DMS153 treated with DMSO at 0.1 percent for 48 hours (cell line): Measurements from ENCODE around the gene MAZ.
"Not testable (repeated sequence)": the region's sequence is repeated elsewhere in the genome, so short reads cannot be mapped to it uniquely, and the experiment has no call there.

Experiments
- DNase-seq: peaks from one replicate; lab custom pipeline; 2025; ENCODE audit not compliant: unreplicated experiment; lab: John Stamatoyannopoulos, UW

The MAZ gene

GRCh38 chr16:29784157-29784556 lies 22.2 kb upstream of the MAZ start:
- no peak for DNase-seq

- DNase-seq, result no peak
Measured at GRCh38 chr16:29784901-29785500, 21.3 kb upstream of the MAZ start.

- DNase-seq, result not testable (repeated sequence)
Measured at GRCh38 chr16:29787155-29787554, 19.2 kb upstream of the MAZ start.

DNA sequence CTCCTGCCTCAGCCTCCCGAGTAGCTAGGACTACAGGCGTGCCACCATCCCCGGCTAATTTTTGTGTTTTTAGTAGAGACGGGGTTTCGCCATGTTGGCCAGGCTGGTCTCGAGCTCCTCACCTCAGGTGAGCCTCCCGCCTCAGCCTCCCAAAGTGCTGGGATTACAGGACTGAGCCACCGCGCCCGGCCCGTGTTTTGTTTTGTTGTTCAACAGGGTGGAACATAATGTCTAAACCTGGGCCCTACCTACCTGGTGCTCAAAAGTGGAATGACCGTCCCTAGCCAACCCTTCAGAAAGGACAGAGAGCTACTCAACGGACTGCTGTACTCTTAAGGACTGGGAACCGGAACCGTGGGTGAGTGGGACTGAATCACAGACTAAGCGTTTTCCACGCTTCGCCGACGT lies 16.6 kb upstream of the MAZ start:
- no peak for DNase-seq

DNA sequence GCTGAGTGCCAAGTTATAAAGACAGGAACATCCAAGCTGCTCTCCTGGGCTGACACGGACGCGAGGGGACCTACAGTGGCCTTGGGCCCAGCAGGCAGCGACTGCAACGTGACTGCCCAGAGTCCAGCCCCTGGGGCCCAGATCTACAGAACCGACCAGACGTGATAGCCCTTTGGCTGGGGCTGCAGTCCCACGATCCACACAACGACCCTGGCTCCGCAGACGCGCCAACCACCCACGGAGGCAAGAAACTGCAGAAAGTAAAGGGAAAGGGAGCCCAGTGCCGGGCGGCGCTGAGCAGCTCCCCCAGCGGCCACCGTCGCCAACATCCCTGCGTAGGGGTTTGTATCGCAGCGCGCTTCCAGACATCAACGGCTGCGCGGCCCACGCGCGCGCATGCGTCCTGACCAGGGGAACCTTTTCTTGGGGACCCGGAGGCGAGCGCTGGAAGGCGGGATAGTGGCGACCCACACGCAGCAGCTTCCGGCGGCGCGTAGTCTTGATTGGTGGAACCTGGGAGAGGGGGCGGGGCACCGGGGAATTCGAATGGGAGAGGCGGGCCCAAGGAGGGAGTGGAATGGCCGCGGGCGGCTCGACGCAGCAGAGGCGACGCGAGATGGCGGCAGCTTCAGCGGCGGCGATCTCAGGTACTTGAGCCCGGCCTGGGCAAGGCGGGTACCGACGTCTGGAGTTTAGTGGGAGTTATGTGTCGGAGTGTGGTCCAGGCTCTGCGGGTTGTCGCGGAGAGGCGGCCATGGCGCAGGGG lies 16.0 kb upstream of the MAZ start, which contains the start of gene KIF22:
KIF22 (plus strand) TSS at position 569 of the 766 bp plus-strand sequence; CDS start at position 578, 9 bp downstream.
- DNase-seq, result peak; percentile 97

DNA sequence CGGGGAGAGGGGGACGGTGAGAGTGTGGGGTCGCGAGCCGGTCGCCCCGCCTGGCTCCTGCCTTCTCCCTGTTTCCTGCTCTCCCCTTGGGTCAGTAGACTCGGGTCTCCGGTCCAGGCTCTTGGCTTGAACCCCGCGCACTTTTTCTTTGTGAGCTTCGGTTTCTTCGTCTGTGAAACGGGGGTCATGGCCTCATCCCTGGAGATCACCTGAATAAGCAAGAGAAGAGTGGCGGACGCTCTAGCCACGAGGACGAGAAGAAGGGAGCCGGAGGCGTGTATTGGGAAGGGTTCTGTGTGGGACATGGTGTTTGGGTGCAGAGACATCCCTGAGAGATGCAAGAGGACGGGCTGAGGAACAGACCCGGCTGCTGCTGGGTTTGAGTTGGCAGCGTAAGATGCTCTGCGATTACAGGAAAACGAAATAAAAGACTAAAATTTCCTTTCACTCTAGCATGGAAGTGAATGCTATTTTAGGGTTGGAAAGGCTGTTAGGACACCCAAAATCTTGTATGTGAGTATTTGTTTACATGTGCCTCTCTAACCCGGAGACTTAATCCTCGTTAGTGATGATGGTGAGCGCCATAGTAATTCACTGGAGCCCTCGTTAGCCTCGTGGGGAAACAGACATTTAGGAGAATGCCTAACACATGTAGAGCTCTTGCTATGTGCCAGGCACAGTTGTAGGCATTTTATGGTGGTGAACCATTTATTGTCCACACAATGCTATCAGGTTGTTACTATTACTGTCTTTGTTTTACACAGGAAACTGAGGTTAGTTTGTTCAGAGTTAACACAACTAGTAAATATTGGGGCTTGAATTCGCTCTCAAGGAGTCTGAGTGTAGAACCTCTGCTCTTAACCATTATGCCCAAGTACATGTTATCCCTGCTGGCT lies 15.1 kb upstream of the MAZ start:
- DNase-seq, result no peak

DNA sequence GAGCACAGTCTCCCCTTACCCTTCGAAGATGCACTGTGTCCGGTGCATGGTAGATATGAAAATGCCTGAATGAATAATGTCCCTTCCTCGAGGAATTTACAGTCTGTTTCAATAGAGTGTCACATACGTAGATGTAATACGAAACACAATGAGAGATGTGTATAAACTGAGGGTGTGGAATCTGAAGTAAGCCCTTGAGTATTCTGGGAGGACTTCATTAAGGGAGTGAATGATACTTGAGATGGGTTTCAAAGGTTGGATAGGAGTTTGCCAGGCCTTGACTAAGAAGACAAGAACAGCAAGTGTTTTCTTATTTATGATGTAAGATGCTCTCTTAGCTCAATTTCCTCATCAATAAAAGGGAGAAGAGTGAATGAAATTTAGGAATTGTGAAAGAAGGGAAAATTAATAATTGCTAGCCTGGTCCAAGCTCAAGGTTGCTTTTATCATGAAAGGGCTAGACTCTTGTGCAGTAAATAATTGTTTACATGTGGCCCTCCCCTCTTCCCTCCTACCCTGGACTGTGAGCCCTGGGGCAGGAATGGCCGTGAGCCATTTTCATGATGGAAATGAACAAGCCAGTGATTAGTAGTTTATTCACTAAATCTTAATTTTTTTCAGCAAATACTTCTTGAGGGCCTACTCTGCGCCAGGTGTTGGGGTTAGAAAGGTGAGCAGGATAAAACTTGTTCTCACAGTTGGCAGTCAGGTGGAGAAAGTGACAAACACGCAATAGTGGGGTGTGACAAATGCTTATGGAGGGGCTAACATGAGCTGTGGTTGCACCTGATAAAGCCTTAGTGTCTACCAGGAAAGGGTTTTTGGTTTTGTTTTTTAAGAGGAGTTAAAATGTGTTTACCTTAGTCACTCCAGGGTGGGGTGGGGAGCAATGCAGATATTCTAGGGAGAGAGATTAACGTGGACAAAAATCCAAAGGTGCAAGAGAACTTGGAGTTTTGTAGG lies 14.2 kb upstream of the MAZ start:
- DNase-seq, result no peak

DNA sequence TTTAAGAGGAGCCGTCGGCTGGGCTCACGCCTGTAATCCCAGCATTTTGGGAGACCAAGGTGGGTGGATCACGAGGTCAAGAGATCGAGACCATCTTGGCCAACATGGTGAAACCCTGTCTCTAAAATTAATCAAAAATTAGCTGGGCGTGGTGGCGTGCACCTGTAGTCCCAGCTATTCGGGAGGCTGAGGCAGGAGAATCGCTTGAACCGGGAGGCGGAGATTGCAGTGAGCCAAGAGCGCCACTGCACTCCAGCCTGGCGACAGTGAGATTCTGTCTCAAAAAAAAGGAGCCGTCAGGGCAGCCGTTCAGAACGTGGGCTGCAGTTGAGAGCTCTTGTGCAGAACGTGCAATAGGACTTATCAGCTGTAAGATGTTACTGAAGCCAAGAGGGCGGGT lies 13.2 kb upstream of the MAZ start:
- not testable (repeated sequence) for DNase-seq

DNA sequence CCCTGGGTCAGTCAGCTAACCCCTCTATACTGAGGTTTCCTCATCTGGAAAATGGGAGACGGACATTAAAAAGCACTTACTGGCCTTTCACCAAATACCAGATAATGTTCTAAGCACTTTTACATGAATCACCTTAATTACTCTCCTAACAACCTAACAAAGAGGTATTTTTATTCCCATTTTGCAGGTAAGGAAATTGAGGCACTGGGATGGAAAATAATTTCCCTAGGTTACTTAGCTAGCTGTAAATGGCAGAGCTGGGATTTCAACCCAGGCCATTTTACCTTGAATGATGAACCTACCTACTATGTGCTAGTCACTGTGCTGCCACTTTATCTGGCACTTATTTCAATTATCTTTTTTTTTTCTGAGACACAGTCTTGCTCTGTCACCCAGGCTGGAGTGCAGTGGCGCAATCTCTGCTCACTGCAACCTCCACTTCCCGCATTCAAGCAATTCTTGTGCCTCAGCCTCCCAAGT lies 12.1 kb upstream of the MAZ start:
- DNase-seq, result no peak

DNA sequence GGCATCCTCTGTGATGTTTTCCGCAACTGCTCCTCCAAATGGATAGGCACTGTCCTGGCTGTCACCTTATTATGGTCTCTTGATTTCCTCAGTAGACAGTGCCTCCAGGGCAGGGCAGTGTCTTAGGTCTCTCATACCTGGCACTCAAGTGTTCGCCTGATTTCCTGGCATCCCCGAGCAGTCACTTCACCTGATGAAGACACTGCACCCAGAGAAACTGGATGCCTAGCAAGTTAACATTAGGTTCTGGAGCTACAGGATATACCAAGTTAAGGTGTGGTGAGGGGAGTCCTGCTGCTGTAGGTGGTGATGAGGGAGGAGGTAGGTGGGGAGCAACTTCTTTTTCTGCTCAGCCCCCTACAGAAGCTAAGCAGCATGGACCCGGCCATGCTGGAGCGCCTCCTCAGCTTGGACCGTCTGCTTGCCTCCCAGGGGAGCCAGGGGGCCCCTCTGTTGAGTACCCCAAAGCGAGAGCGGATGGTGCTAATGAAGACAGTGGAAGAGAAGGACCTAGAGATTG lies 3.9 kb upstream of the MAZ start:
- no peak for DNase-seq

DNA sequence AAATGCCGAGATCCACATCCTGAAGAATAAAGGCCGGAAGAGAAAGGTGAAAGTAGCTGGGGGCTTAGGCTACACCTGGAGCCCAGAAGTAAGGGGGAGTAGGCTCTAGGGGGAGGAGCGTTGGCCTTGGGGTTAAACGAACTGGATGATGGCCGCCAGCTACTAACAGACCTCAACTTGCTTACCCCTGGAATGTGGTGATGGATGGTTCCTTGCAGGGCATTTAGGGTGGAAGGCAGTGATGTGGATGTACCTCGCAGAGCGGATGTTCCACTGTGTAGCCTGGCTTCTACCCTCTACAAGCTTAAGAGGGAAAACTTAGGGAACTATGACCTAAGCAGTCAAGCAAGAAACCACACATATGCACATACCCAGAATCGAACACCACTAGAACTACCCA lies 2.3 kb upstream of the MAZ start:
- no peak for DNase-seq

DNA sequence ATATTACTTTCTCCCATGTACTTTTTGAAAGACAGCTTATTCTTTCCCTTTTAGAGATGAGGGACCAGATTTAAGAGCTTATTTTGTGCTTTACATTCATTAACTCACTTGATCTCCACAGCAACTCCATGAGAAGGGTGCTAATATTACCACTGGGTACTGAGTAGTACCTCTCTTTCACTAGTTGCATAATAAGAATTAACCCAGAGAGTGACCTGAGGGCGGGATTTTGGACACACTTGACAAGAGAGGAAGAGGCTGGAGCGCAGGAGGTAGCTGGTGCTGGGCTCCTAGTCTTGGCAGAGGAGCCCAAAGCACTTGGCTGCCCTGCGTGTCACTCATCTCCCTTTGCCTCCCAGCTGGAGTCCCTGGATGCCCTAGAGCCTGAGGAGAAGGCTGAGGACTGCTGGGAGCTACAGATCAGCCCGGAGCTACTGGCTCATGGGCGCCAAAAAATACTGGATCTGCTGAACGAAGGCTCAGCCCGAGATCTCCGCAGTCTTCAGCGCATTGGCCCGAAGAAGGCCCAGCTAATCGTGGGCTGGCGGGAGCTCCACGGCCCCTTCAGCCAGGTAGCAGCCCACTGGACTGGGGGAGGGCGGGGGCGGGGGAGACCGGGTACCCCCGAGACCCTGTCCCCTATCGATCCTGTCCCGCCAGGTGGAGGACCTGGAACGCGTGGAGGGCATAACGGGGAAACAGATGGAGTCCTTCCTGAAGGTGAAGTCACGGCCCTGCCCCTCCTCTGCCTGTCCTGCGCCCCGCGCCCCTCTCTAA lies 1.7 kb upstream of the MAZ start:
- DNase-seq, result peak; percentile 6

DNA sequence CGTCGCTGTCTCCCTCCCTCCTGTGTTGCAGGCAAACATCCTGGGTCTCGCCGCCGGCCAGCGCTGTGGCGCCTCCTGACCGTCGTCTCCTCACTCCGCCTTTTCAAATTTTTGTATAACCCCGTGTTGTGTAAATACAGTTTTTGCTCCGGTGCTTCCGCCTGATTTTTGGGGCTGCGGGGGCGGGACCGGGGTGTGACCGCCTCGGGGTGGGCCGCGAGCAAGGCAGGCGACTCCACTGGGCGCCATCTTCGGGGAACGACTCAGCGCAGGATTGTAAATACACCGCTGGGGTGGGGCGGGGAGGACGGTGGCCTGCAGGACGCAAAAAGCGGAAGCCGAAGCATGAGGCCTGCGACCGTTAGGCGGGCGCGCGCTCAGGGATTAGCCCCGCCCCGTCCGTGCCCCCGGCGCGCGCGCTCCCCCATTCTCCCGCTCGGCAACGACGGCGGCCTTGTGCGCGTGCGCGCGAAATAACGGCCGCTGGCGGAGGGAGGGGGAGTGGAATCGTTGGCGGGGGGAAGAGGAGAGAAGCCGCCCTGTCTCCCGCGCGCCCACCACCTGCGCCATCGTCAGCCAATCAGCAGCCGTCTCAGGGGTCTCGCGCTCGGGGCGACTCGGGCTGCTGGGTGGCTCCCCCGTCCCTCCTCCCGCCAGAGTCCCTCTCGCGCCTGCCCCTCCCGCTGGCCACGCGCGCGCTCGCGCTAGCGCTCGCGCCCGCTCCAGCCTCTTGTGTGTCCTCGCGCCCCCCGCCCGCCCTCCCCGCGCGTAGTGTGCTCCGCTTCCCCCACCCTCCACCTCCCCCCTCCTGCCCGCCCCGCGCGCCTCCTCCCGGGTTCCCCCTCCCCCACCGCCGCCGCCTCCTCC lies 864 bp upstream of the MAZ start:
- peak; percentile 91 for DNase-seq

GRCh38 chr16:29806641-29807425 lies 504 bp downstream of the MAZ start:
- DNase-seq, result no peak

DNA sequence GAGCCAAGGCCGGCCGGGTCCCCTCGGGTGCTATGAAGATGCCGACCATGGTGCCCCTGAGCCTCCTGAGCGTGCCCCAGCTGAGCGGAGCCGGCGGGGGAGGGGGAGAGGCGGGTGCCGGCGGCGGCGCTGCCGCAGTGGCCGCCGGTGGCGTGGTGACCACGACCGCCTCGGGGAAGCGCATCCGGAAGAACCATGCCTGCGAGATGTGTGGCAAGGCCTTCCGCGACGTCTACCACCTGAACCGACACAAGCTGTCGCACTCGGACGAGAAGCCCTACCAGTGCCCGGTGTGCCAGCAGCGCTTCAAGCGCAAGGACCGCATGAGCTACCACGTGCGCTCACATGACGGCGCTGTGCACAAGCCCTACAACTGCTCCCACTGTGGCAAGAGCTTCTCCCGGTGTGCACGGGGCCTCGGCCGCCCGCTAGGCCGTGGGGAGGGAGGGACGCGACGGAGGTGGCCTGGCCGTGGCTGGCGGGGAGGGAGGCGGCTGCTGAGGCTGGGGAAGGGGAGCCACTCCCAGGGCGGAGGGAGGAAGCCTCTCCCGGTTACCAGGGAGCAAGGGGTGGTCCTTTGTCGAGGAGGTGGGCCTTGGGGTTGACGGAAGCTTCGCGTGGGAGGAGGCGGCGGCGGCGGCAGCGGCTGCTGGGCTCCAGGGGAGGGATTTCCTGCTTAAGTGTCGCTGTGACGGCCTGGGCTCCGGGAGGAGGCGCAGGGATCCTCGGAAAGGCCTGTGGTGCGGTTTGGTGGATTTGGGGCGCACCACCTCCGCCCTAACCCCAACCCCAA lies 1.3 kb downstream of the MAZ start:
- DNase-seq, result peak; percentile 86

- DNase-seq, result no peak
Measured at GRCh38 chr16:29808219-29808900, 2.0 kb downstream of the MAZ start.
